ENCODE data around the gene FOXP1. TPM values are rescaled to one million over a fixed set of nuclear protein-coding genes. Genes with fewer than 3 reads are reported as not detected.

Gene FOXP1
- total and polyA plus RNA-seq, 2 of the 13 experiments (the other 11 are each of a cell fraction or from before 2014, with no cell fraction given) = 40.4 to 59.0 TPM

GRCh38 chr3:71011565-71012287 is 571.8 kb downstream of the FOXP1 start:
- 96% methylated on average over 6 of the region's 6 CpGs for WGBS (ENCODE audit: low lambda C conversion rate)
- Histone ChIP-seq H4K20me1 (ENCODE audit: insufficient read depth, low read length) (peaks cover 3% of the 10 kb centered on the region), H2AFZ (ENCODE audit: low read length) (no peak overlapping the region), H3K9me3 (ENCODE audit: low read length) (no peaks in the 10 kb centered on the region), H3K27me3 (ENCODE audit: control insufficient read depth in 1 of 2, insufficient read depth in 2 of 2, low read length in 2 of 2) (no peaks in the 10 kb centered on the region), H3K4me1 (ENCODE audit: insufficient read depth, low read length) (peaks cover 58% of the 10 kb centered on the region), H3K79me2 (ENCODE audit: insufficient read depth, low read length) (peaks cover 32% of the 10 kb centered on the region), H3K4me3 (replicated peaks in 1 of 3; ENCODE audit: insufficient read depth in 1 of 3, low read depth in 2 of 3, low read length in 3 of 3) (no peak overlapping the region), H3K4me2 (ENCODE audit: low read depth, low read length) (no peak overlapping the region), H3K9ac (ENCODE audit: insufficient read depth, low read depth, low read length) (no peak overlapping the region), H3K36me3 (replicated peaks in 1 of 2; ENCODE audit: control insufficient read depth in 1 of 2, insufficient read depth in 2 of 2, low read length in 2 of 2) (peaks cover 3 to 23% of the 10 kb centered on the region in 2 experiments; a peak in 4 of 5 replicates), H3K27ac (ENCODE audit: extremely low read length, insufficient read depth, low read length) (no peak overlapping the region)
- CTCF ChIA-PET (ENCODE audit: low intra/inter-chr PET ratio, low total read pairs) = no interaction called here
- FAIRE-seq (no peak), ATAC-seq (no peak), DNase-seq (ENCODE audit: low spot score) (no peak)
- TF ChIP-seq ZSCAN31 (CRISPR knock-in tag; IDR thresholded peaks at IDR 0.05; ENCODE audit: low read depth) (no peak), ZFP91 (CRISPR knock-in tag; IDR thresholded peaks at IDR 0.05; ENCODE audit: borderline replicate concordance) (no peak), HNF1B (CRISPR knock-in tag; IDR thresholded peaks at IDR 0.05) (no peak), POLR2G (IDR thresholded peaks at IDR 0.05; ENCODE audit: low read depth, low read length) (no peak), ZNF180 (CRISPR knock-in tag; IDR thresholded peaks at IDR 0.05; ENCODE audit: borderline replicate concordance, low read depth) (no peak), ZNF280D (CRISPR knock-in tag; IDR thresholded peaks at IDR 0.05) (no peak), ZNF430 (CRISPR knock-in tag; IDR thresholded peaks at IDR 0.05) (no peak), ZNF660 (CRISPR knock-in tag; IDR thresholded peaks at IDR 0.05; ENCODE audit: borderline replicate concordance, low read depth) (no peak), MTA3 (CRISPR knock-in tag; IDR thresholded peaks at IDR 0.05) (no peak), ZNF225 (CRISPR knock-in tag; IDR thresholded peaks at IDR 0.05) (no peak), KDM1A (CRISPR knock-in tag; IDR thresholded peaks at IDR 0.05) (no peak), ZFP90 (CRISPR knock-in tag; IDR thresholded peaks at IDR 0.05; ENCODE audit: borderline replicate concordance) (no peak), KMT2B (CRISPR knock-in tag; IDR thresholded peaks at IDR 0.05) (no peak), MAFK (conservative IDR thresholded peaks at IDR 0.05 in 1 of 2, IDR thresholded peaks at IDR 0.05 in 1 of 2; ENCODE audit: low read length in 2 of 2) (no peak)
- POLR2A ChIA-PET = no interaction called here
- intact Hi-C loops (cut with micrococcal nuclease; ENCODE audit: unreplicated experiment) = no loop called here
- no TSS peak for BruUV-seq (replicated peaks)
- in situ Hi-C loops (cut with HindIII; ENCODE audit: extremely low pct_ligation_motif_present, low pct_unique_long_range_greater_than_20kb) = no loop called here
